ENCODE measurements around the gene GRIN1.

The GRIN1 gene

DNA sequence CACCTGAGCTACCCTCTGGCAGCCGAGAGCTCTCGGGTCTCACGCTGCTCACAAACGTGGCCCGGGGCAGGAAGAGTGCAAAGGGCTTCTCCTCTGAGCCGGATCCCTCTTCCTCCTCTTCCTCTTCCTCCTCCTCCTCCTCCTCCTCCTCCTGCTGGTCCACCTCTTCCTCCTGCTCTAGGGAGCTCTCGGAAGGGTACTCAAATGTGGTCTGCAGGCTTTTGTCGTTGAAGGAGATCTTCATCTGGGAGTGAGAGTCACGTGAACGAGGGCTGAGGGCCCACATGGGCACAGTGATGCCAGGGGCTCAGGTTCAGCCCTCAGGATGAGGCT is 53.5 kb downstream of the GRIN1 start:
- no peak for DNase-seq (ENCODE audit: low read depth)
- TF ChIP-seq, protein P1, sequence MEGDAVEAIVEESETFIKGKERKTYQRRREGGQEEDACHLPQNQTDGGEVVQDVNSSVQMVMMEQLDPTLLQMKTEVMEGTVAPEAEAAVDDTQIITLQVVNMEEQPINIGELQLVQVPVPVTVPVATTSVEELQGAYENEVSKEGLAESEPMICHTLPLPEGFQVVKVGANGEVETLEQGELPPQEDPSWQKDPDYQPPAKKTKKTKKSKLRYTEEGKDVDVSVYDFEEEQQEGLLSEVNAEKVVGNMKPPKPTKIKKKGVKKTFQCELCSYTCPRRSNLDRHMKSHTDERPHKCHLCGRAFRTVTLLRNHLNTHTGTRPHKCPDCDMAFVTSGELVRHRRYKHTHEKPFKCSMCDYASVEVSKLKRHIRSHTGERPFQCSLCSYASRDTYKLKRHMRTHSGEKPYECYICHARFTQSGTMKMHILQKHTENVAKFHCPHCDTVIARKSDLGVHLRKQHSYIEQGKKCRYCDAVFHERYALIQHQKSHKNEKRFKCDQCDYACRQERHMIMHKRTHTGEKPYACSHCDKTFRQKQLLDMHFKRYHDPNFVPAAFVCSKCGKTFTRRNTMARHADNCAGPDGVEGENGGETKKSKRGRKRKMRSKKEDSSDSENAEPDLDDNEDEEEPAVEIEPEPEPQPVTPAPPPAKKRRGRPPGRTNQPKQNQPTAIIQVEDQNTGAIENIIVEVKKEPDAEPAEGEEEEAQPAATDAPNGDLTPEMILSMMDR (conservative IDR thresholded peaks at IDR 0.05; ENCODE audit: low read depth, low read length), result no peak
- H3K4me3 ChIP-seq (ENCODE audit: low read depth, low read length), result no peak overlapping the region

DNA sequence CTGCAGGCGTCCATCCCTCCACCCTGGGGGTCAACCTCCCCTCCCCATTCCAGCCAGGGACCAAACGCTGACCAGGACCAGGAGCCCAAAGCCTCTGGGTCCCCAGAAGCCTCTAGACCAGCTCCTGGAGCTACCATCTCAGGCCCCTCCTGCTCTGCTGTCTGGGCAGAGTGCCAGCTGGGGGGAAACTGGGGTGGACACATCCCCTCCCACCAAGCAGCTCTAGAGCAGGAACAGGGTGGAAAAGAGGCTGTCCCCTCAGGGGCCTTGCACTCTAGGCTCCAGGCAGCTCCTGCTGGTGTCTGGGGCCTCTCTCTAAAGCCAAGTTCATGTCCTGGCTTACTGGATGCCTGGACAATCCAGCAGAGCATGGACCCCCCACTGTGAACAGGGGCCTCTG is 53.9 kb downstream of the GRIN1 start:
- peak; percentile 19 for DNase-seq (ENCODE audit: low read depth)
- TF ChIP-seq, protein P1 (conservative IDR thresholded peaks at IDR 0.05; ENCODE audit: low read depth, low read length), result no peak
- H3K4me3 ChIP-seq (ENCODE audit: low read depth, low read length), result no peak overlapping the region

DNA sequence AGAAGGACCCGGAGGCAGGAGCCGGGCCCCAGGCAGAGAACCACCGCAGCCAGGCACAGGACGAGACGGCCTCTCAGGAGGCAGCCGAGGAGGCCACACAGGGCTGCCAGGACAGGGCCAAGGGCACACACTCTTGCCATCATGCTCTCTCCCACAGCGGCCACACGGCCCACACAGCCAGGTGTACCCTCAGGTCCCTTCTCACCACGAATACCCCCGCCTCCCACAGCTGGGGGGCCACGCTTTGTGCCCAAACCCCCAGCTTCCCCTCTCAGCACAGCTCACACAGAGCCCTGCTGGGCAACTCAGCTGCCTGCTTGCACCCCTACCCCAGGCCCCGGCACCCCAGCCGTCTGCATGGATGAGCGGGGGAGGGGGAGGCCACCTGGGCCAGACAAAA is 54.8 kb downstream of the GRIN1 start:
- no peak overlapping the region for H3K4me3 ChIP-seq (ENCODE audit: low read depth, low read length)
- TF ChIP-seq, protein P1 (conservative IDR thresholded peaks at IDR 0.05; ENCODE audit: low read depth, low read length), result no peak
- DNase-seq (ENCODE audit: low read depth), result no peak

DNA sequence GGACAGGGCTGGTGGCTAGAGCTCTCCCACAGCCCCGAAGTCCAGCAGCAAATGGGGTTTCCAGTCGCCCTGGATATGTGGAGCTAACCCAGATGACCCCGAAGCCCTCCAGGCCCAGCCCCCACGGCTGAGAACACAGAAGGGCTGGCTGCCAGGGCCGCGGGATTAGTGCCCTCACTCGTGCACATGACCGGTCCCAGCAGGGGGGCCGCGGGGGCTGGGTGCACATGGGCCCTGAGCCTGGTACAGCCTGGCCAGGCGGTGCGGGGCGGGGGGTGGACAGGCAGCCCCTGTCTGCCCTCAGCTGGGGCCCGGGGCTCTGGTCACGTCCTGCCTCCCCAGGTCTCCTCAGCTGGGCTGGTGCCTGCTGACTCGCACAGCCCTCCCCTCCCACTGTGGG is 55.4 kb downstream of the GRIN1 start:
- no peak for DNase-seq (ENCODE audit: low read depth)
- H3K4me3 ChIP-seq (ENCODE audit: low read depth, low read length), result no peak overlapping the region
- TF ChIP-seq, protein P1 (conservative IDR thresholded peaks at IDR 0.05; ENCODE audit: low read depth, low read length), result no peak

DNA sequence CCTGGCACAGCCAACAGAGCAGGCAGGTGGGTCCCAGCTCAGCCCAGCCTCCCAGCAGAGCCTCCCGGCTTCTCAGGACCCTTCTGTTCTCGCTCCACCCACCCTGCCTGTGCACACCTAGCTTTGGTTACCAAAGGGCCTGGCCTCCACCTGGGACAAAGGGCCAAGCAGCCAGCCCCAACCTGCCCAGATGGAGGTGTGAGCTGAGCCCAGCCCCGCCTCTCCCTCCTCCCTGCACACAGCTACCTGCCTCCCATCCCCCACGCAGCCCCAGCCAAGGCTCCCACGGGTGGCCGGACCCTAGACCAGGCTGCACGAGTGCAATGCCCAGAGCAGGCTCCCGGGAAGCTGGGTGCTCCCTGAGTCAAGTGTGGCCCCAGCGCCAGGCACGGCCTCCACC is 56.0 kb downstream of the GRIN1 start:
- H3K4me3 ChIP-seq (ENCODE audit: low read depth, low read length), result no peak overlapping the region
- TF ChIP-seq, protein P1 (conservative IDR thresholded peaks at IDR 0.05; ENCODE audit: low read depth, low read length), result no peak
- no peak for DNase-seq (ENCODE audit: low read depth)

DNA sequence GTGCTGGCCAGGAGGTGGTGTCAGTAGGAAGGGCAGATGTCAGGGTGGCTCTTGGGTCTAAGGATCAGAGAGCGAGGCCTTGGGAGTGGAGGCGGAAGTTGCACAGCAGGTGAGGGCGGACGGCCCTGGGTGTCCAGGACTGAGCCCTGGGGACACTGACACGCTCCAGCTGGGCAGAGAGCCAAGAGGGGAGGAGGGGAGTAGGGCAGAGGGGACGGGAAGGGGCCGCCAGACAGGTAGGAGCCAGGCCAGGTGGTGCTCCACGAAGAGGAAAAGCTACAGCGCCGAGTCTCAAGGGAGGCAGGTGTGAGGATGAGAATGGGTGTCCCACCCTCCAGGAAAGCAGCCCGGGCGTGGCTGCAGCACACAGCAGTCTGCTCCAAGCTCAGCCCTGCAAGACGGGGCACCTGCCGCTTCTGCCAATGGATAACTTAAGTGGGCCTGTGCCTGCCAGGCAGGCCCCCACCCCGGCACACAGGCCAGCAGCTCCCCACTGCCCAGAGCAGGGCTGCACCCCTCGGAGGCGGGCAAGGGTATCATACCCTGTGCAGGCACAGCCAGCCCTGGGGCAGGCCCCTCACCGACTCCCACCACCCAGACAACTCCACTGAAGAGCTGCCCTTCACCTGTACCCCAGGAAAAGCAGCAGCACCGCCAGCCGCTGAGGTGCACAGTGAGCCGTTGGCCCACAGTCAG is 56.7 kb downstream of the GRIN1 start:
- TF ChIP-seq, protein P1 (conservative IDR thresholded peaks at IDR 0.05; ENCODE audit: low read depth, low read length), result no peak
- H3K4me3 ChIP-seq (ENCODE audit: low read depth, low read length), result no peak overlapping the region
- no peak for DNase-seq (ENCODE audit: low read depth)

All from choroid plexus epithelial cell (primary cell).